Heart left ventricle (tissue), 13 donors: ENCODE data around the gene LYSMD3.

Experiments
- CTCF ChIP-seq, 12 donors: fragments of 200-600 bp; sonication (generic) in 4 of 12; IDR thresholded peaks; one replicate each; pipeline versions ENCODE4 v1.5.0 to v1.8.0; 2018 to 2022; ENCODE audit warnings: antibody characterized with exemption in 12 of 12, mild to moderate bottlenecking in 5 of 12
- POLR2A ChIP-seq, 2 donors: fragments of 450-650 bp; IDR thresholded peaks; one replicate each; pipeline ENCODE4 v1.6.1; 2017; ENCODE audit warnings: antibody characterized with exemption in 2 of 2, mild to moderate bottlenecking in 2 of 2, moderate library complexity in 2 of 2
- donor health status: ischemic (EF 13 %, LVEDD 7.1; RV severe dilation, severe dysfunction).
- donor health status: DM: no; HTN: yes; CAD: no.
- donor health status: DM: no; HTN: no; CAD: no.
- donor health status: ischemic (EF 25% LVEDD 6.9; RV normal size, moderate dysfunction).
- donor health status: ischemic (EF 25% LVEDD 5.7; RV mildly dilated, moderate dysfunction).
- donor health status: ischemic (EF 35%, LVEDD 5.7; RV mildly dilated, moderate dysfunction).
- donor health status: nonischemic (EF 11% LVEDD 7.7; RV severe dilation, severe dysfunction).
- donor health status: DM: yes; HTN: yes; CAD: no.
- donor health status: PGD.
- donor health status: ischemic (EF 29% LVEDD 5.4; RV normal size, mild dysfunction).
- donor health status: nonischemic (EF 23%, LVEDD 6.1; RV moderate dilation, normal function).

- TF ChIP-seq CTCF (IDR thresholded peaks at IDR 0.05) (no peak), POLR2A (IDR thresholded peaks at IDR 0.05) (no peak)
These were observed 10.7 kb downstream of the LYSMD3 start for GRCh38 chr5:90518661-90519060.
